OCI-LY7 (cell line): ENCODE results near the gene SLC24A4. TPM values are rescaled to one million over a fixed set of nuclear protein-coding genes. Genes with fewer than 3 reads are reported as not detected.

Source experiments
- BruUV-seq: library from RNA; stranded (reverse); fragments of 400-500 nt; replicated peaks from 2 replicates; lab custom pipeline; 2021; lab: Mats Ljungman, UMichigan
- CTCF ChIA-PET: fragments of 300-600 bp; sonication (Branson Sonifier 250); formaldehyde crosslinking; loops from one replicate; lab custom pipeline; 2022; ENCODE audit warnings: antibody characterized with exemption; ENCODE audit not compliant: unreplicated experiment; lab: Charles Lee
- POLR2A ChIA-PET: fragments of 300-600 bp; sonication (Branson Sonifier 250); formaldehyde crosslinking; loops from one replicate; lab custom pipeline; 2022; ENCODE audit warnings: antibody characterized with exemption; lab: Charles Lee
- DNase-seq: peaks from one replicate; pipeline ENCODE4 v3.0.0-alpha.2; 2015; ENCODE audit warnings: low spot score
- H2AFZ ChIP-seq: fragments of 200-600 bp; sonication (generic), shearing (Covaris generic); 2 replicates; pipeline ENCODE4 v1.6.1; 2014; ENCODE audit warnings: mild to moderate bottlenecking, antibody characterized with exemption, low read length, moderate library complexity
- H3K27ac ChIP-seq: fragments of 200-600 bp; sonication (generic); 2 replicates; pipeline ENCODE4 v1.5.1; 2014; ENCODE audit warnings: mixed run types, low read depth, mild to moderate bottlenecking, moderate library complexity, low read length, inconsistent platforms; ENCODE audit not compliant: poor library complexity, severe bottlenecking
- H3K36me3 ChIP-seq: fragments of 200-600 bp; sonication (generic); 2 replicates; pipeline ENCODE4 v1.6.1; 2014; ENCODE audit warnings: mild to moderate bottlenecking, antibody characterized with exemption, low read length, moderate library complexity, mixed read lengths; ENCODE audit not compliant: insufficient read depth
- H3K4me1 ChIP-seq: fragments of 200-600 bp; sonication (generic); 2 replicates; pipeline ENCODE4 v1.5.1; 2014; ENCODE audit warnings: mild to moderate bottlenecking, low read length; ENCODE audit not compliant: insufficient read depth, poor library complexity, severe bottlenecking
- H3K4me2 ChIP-seq: fragments of 200-600 bp; sonication (generic); 2 replicates; pipeline ENCODE4 v1.6.1; 2014; ENCODE audit warnings: mild to moderate bottlenecking, low read length
- H3K4me3 ChIP-seq: fragments of 200-600 bp; sonication (generic); 2 replicates; pipeline ENCODE4 v1.5.1; 2014; ENCODE audit warnings: mild to moderate bottlenecking, low read depth, low read length; ENCODE audit not compliant: poor library complexity, severe bottlenecking
- H3K79me2 ChIP-seq: fragments of 200-600 bp; sonication (generic); 2 replicates; pipeline ENCODE4 v1.6.1; 2016; ENCODE audit warnings: low read depth, mild to moderate bottlenecking, low read length, moderate library complexity, mixed read lengths; ENCODE audit not compliant: insufficient read depth
- H3K9me2 ChIP-seq: fragments of 200-600 bp; sonication (generic); 2 replicates; pipeline ENCODE4 v1.6.1; 2016; ENCODE audit warnings: mild to moderate bottlenecking, low read length, mixed read lengths; ENCODE audit not compliant: insufficient read depth
- H3K9me3 ChIP-seq: fragments of 200-600 bp; sonication (generic); 2 replicates; pipeline ENCODE4 v1.6.1; 2014; ENCODE audit warnings: mild to moderate bottlenecking, mixed run types, low read length, mixed read lengths
- H4K20me1 ChIP-seq: fragments of 200-600 bp; sonication (generic); 2 replicates; pipeline ENCODE4 v1.6.1; 2014; ENCODE audit warnings: mild to moderate bottlenecking, antibody characterized with exemption, low read length, moderate library complexity, mixed read lengths; ENCODE audit not compliant: insufficient read depth
- CTCF ChIP-seq: fragments of 200-600 bp; sonication (generic); conservative IDR thresholded peaks from 2 replicates; pipeline ENCODE4 v1.5.1; 2014; ENCODE audit warnings: mild to moderate bottlenecking, antibody characterized with exemption, low read length, moderate library complexity, mixed read lengths
- EZH2phosphoT487 ChIP-seq: fragments of 200-600 bp; sonication (generic); IDR thresholded peaks from 2 replicates; pipeline ENCODE4 v1.6.1; 2018; ENCODE audit warnings: low read depth, borderline replicate concordance, mild to moderate bottlenecking, mixed run types, antibody characterized with exemption, low read length, moderate library complexity, mixed read lengths
- intact Hi-C: fragments of 100-400 bp; cut with micrococcal nuclease; formaldehyde crosslinking; loops from one replicate; pipeline ENCODE4 v1.10.0; 2022; ENCODE audit not compliant: unreplicated experiment
- total RNA-seq, 2 experiments: library from RNA; depleted of rRNA in 1 of 2; stranded (reverse); fragments of >200 nt in 1 of 2; shearing (Covaris generic) in 1 of 2; gene quantifications; 2 replicates each; pipeline ENCODE4 v1.2.3, GENCODE V29; 2014 to 2022

SLC24A4 gene
- total RNA-seq, 2 experiments from 2014 or later = not detected

GRCh38 chr14:92436115-92436776 lies 113.3 kb downstream of the SLC24A4 start:
- Histone ChIP-seq H3K9me3 (no peaks in the 10 kb centered on the region), H3K9me2 (no peaks in the 10 kb centered on the region), H3K79me2 (no peaks in the 10 kb centered on the region), H3K4me1 (peaks cover 8% of the 10 kb centered on the region), H2AFZ (no peak overlapping the region), H3K36me3 (no peaks in the 10 kb centered on the region), H3K27ac (no peak overlapping the region), H3K4me3 (no peak overlapping the region), H3K4me2 (no peak overlapping the region), H4K20me1 (no peaks in the 10 kb centered on the region)
- POLR2A ChIA-PET = interaction anchor here (0.5 kb wide), 1 partner anchor 1610 kb away, joined by 3 read pairs; no protein-coding TSS in a partner anchor
- BruUV-seq = no TSS peak
- DNase-seq = no peak
- TF ChIP-seq EZH2phosphoT487 = no peak
- TF ChIP-seq CTCF = no peak
- CTCF ChIA-PET = no interaction called here
- intact Hi-C loops = no loop called here

- intact Hi-C loops = no loop called here
- Histone ChIP-seq H4K20me1 (no peaks in the 10 kb centered on the region), H3K9me2 (no peaks in the 10 kb centered on the region), H3K36me3 (no peaks in the 10 kb centered on the region), H3K4me1 (peaks cover 8% of the 10 kb centered on the region), H3K4me3 (no peak overlapping the region), H2AFZ (no peak overlapping the region), H3K4me2 (no peak overlapping the region), H3K9me3 (no peaks in the 10 kb centered on the region), H3K27ac (no peak overlapping the region), H3K79me2 (no peaks in the 10 kb centered on the region)
- DNase-seq = no peak
- ChIA-PET POLR2A (no interaction called here), CTCF (no interaction called here)
- TF ChIP-seq EZH2phosphoT487 (no peak), CTCF (no peak)
- no TSS peak for BruUV-seq
Measured at GRCh38 chr14:92437309-92437708, 114.3 kb downstream of the SLC24A4 start.

GRCh38 chr14:92437729-92438285 lies 114.8 kb downstream of the SLC24A4 start:
- H3K4me3 ChIP-seq = no peak overlapping the region
- no peaks in the 10 kb centered on the region for H4K20me1 ChIP-seq
- no peak overlapping the region for H3K4me2 ChIP-seq
- no peaks in the 10 kb centered on the region for H3K9me2 ChIP-seq
- intact Hi-C loops = no loop called here
- no peak for DNase-seq
- ChIA-PET POLR2A (no interaction called here), CTCF (no interaction called here)
- BruUV-seq = no TSS peak
- H3K36me3 ChIP-seq = no peaks in the 10 kb centered on the region
- no peaks in the 10 kb centered on the region for H3K79me2 ChIP-seq
- no peaks in the 10 kb centered on the region for H3K9me3 ChIP-seq
- peaks cover 8% of the 10 kb centered on the region for H3K4me1 ChIP-seq
- no peak overlapping the region for H3K27ac ChIP-seq
- H2AFZ ChIP-seq = no peak overlapping the region
- no peak for TF ChIP-seq EZH2phosphoT487
- TF ChIP-seq CTCF = no peak
